Fibroblast of lung (primary cell): Measurements from ENCODE around the gene COG5. TPM values are rescaled to one million over a fixed set of nuclear protein-coding genes. Genes with fewer than 3 reads are reported as not detected.
"Not testable (repeated sequence)": the region's sequence is repeated elsewhere in the genome, so short reads cannot be mapped to it uniquely, and the experiment has no call there.

ENCODE experiments used
- DNase-seq, 2 donors: peaks; one replicate each; pipeline versions ENCODE4 v3.0.0 to v3.0.0-alpha.2; 2010; ENCODE audit warnings: low read depth in 2 of 2
- H2AFZ ChIP-seq: 2 replicates; pipeline ENCODE4 v1.5.1; 2012; ENCODE audit warnings: low read length, control low read depth, inconsistent platforms
- H3K27ac ChIP-seq: 2 replicates; pipeline ENCODE4 v1.5.1; 2011; ENCODE audit warnings: low read length, control low read depth; ENCODE audit not compliant: insufficient read depth
- H3K27me3 ChIP-seq: 2 replicates; pipeline ENCODE4 v1.5.1; 2011; ENCODE audit warnings: mild to moderate bottlenecking, low read length; ENCODE audit not compliant: control insufficient read depth, insufficient read depth
- H3K36me3 ChIP-seq: 2 replicates; pipeline ENCODE4 v1.5.1; 2011; ENCODE audit warnings: low read length; ENCODE audit not compliant: control insufficient read depth, insufficient read depth
- H3K4me1 ChIP-seq: 2 replicates; pipeline ENCODE4 v1.5.1; 2011; ENCODE audit warnings: low read length; ENCODE audit not compliant: control insufficient read depth, insufficient read depth; ENCODE audit errors: extremely low read depth
- H3K4me2 ChIP-seq: 2 replicates; pipeline ENCODE4 v1.5.1; 2011; ENCODE audit warnings: low read length, control low read depth; ENCODE audit not compliant: insufficient read depth; ENCODE audit errors: extremely low read depth
- H3K4me3 ChIP-seq, 4 experiments: fragments of 200-600 bp in 1 of 4; sonication (generic) in 1 of 4; replicated peaks in 1 of 4; 2 replicates each; pipeline ENCODE4 v1.5.1; 2011 to 2016; ENCODE audit warnings: low read length in 4 of 4, low read depth in 3 of 4, mild to moderate bottlenecking in 3 of 4, control low read depth in 2 of 4, inconsistent platforms in 1 of 4, mixed read lengths in 1 of 4; ENCODE audit not compliant: insufficient read depth in 1 of 4; ENCODE audit errors: control extremely low read depth in 1 of 4
- H3K79me2 ChIP-seq: 2 replicates; pipeline ENCODE4 v1.5.1; 2012; ENCODE audit warnings: mild to moderate bottlenecking, low read length, inconsistent platforms; ENCODE audit not compliant: control insufficient read depth, insufficient read depth
- H3K9ac ChIP-seq: 2 replicates; pipeline ENCODE4 v1.5.1; 2011; ENCODE audit warnings: mild to moderate bottlenecking, low read length, control low read depth; ENCODE audit not compliant: insufficient read depth
- H3K9me3 ChIP-seq: 2 replicates; pipeline ENCODE4 v1.5.1; 2012; ENCODE audit warnings: low read depth, low read length; ENCODE audit not compliant: control insufficient read depth, insufficient read depth
- H4K20me1 ChIP-seq: 2 replicates; pipeline ENCODE4 v1.5.1; 2011; ENCODE audit warnings: low read length; ENCODE audit not compliant: control insufficient read depth, insufficient read depth; ENCODE audit errors: extremely low read depth
- EZH2 ChIP-seq: IDR thresholded peaks from 2 replicates; pipeline ENCODE4 v1.5.1; 2012; ENCODE audit warnings: low read length, control low read depth, mild to moderate bottlenecking; ENCODE audit errors: missing control alignments
- polyA plus RNA-seq, 2 donors: library from polyadenylated mRNA; depleted of rRNA in 1 of 2; stranded (reverse) in 1 of 2; unstranded in 1 of 2; fragments of >200 nt; gene quantifications; 2 replicates each; pipeline ENCODE4 v1.2.1, GENCODE V29; 2011 to 2012; ENCODE audit warnings: missing spikeins in 1 of 2
- total RNA-seq: library from RNA; depleted of rRNA; stranded (reverse); fragments of >200 nt; gene quantifications from 2 replicates; pipeline ENCODE4 v1.2.1, GENCODE V29; 2014
- TF ChIP-seq, protein P1 (sequence below), 2 donors: IDR thresholded peaks in 1 of 2; conservative IDR thresholded peaks in 1 of 2; 1 replicate in 1 of 2; 2 replicates in 1 of 2; pipeline ENCODE4 v1.5.1; 2011 to 2012; ENCODE audit warnings: low read length in 2 of 2, control low read depth in 1 of 2, inconsistent platforms in 1 of 2, low read depth in 1 of 2, mild to moderate bottlenecking in 1 of 2

COG5 gene
- total and polyA plus RNA-seq, 2 donors (not counting 1 experiment from before 2014, with no cell fraction given) = 34.5 to 40.3 TPM

- Histone ChIP-seq H3K4me2 (no peak overlapping the region), H3K9ac (no peak overlapping the region), H3K4me3 (no peak overlapping the region), H3K79me2 (no peaks in the 10 kb centered on the region), H3K27ac (no peak overlapping the region), H3K9me3 (no peaks in the 10 kb centered on the region), H4K20me1 (no peaks in the 10 kb centered on the region), H2AFZ (no peak overlapping the region), H3K4me1 (no peaks in the 10 kb centered on the region), H3K36me3 (no peaks in the 10 kb centered on the region), H3K27me3 (no peaks in the 10 kb centered on the region)
- DNase-seq = no peak
- TF ChIP-seq, protein P1, sequence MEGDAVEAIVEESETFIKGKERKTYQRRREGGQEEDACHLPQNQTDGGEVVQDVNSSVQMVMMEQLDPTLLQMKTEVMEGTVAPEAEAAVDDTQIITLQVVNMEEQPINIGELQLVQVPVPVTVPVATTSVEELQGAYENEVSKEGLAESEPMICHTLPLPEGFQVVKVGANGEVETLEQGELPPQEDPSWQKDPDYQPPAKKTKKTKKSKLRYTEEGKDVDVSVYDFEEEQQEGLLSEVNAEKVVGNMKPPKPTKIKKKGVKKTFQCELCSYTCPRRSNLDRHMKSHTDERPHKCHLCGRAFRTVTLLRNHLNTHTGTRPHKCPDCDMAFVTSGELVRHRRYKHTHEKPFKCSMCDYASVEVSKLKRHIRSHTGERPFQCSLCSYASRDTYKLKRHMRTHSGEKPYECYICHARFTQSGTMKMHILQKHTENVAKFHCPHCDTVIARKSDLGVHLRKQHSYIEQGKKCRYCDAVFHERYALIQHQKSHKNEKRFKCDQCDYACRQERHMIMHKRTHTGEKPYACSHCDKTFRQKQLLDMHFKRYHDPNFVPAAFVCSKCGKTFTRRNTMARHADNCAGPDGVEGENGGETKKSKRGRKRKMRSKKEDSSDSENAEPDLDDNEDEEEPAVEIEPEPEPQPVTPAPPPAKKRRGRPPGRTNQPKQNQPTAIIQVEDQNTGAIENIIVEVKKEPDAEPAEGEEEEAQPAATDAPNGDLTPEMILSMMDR (conservative IDR thresholded peaks at IDR 0.05 in 1 of 2, IDR thresholded peaks at IDR 0.05 in 1 of 2; ENCODE audit: low read depth in 1 of 2, low read length in 2 of 2) = no peak
- TF ChIP-seq EZH2 = no peak
These were observed 339.1 kb downstream of the COG5 start for GRCh38 chr7:107224374-107225223.

DNA sequence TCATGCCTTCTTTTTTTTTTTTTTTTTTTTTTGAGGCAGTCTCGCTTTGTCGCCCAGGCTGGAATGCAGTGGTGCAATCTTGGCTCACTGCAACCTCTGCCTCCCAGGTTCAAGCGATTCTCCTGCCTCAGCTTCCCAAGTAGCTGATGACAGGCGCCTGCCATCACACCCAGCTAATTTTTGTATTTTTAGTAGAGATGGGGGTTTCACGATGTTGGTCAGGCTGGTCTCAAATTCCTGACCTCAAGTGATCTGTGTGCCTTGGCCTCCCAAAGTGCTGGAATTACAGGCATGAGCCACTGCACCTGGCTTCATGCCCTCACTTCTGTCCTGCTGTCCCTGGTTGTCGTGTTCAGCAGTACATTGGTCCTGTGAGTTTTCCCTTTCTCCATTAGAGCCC, 342.9 kb downstream of the COG5 start:
- not testable (repeated sequence) for H3K4me2 ChIP-seq, H4K20me1 ChIP-seq, DNase-seq, H3K4me3 ChIP-seq, H2AFZ ChIP-seq, H3K79me2 ChIP-seq, H3K4me1 ChIP-seq, H3K27ac ChIP-seq, H3K9ac ChIP-seq, H3K9me3 ChIP-seq, H3K27me3 ChIP-seq, H3K36me3 ChIP-seq

DNA sequence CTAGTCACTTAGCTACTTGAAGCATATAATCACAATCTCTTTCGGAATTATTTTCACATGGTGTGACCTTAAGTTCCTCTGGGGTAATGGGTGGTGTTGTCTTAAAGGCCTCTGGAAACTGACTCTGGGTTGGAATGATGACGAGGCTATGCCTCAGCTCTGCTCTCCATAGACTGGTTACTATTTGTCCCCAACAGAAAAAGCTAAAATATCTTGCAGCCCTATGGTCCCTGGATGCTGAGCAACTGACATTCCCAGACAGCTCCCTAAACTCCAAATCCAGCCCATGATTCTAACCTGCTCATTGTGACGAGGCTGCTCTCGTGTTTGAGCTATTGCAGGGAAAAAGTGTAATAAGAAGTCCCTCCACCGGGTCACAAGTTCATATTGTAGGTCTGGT, 343.4 kb downstream of the COG5 start:
- TF ChIP-seq EZH2 = no peak
- TF ChIP-seq, protein P1 (conservative IDR thresholded peaks at IDR 0.05 in 1 of 2, IDR thresholded peaks at IDR 0.05 in 1 of 2; ENCODE audit: low read depth in 1 of 2, low read length in 2 of 2) = no peak
- Histone ChIP-seq H3K27ac (no peak overlapping the region), H4K20me1 (no peaks in the 10 kb centered on the region), H3K27me3 (no peaks in the 10 kb centered on the region), H3K36me3 (no peaks in the 10 kb centered on the region), H2AFZ (no peak overlapping the region), H3K9ac (no peak overlapping the region), H3K79me2 (no peaks in the 10 kb centered on the region), H3K9me3 (no peaks in the 10 kb centered on the region), H3K4me1 (no peaks in the 10 kb centered on the region), H3K4me2 (no peak overlapping the region), H3K4me3 (no peak overlapping the region)
- no peak for DNase-seq
